ENCODE measurements around the gene SULT1C4. TPM values are rescaled to one million over a fixed set of nuclear protein-coding genes. Genes with fewer than 3 reads are reported as not detected.

The SULT1C4 gene
- total and polyA plus RNA-seq, 8 donors: 0.42 to 5.0 (median 0.67) TPM

- Histone ChIP-seq H3K9me3 (no peaks in the 10 kb centered on the region), H3K4me3 (no peak overlapping the region), H3K4me1 (no peaks in the 10 kb centered on the region), H3K36me3 (no peaks in the 10 kb centered on the region), H3K27me3 (no peaks in the 10 kb centered on the region), H3K27ac (no peak overlapping the region)
- no peak for DNase-seq
- TF ChIP-seq CTCF (IDR thresholded peaks at IDR 0.05): no peak
- no peak for ATAC-seq
- intact Hi-C loops (cut with DNase I): loop anchor here in 1 of 3 donors (5.0 kb wide), 1 partner anchor 235 kb away; no protein-coding TSS in a partner anchor
- FAIRE-seq: no peak
- WGBS, 2 donors: 54 to 62% methylated on average over 3 of the region's 3 CpGs
These were observed 30.9 kb upstream of the SULT1C4 start for GRCh38 chr2:108346827-108347226.

GRCh38 chr2:108347786-108348185 is 30.0 kb upstream of the SULT1C4 start:
- no peak for ATAC-seq
- intact Hi-C loops (cut with DNase I): loop anchor here in 1 of 3 donors (5.0 kb wide), 1 partner anchor 235 kb away; no protein-coding TSS in a partner anchor
- 66 to 76% methylated on average over 3 of the region's 3 CpGs for WGBS, 2 donors
- no peak for TF ChIP-seq CTCF (IDR thresholded peaks at IDR 0.05)
- no peak for FAIRE-seq
- DNase-seq: no peak
- H3K36me3 ChIP-seq: no peaks in the 10 kb centered on the region
- H3K27ac ChIP-seq: no peak overlapping the region
- no peak overlapping the region for H3K4me3 ChIP-seq
- no peaks in the 10 kb centered on the region for H3K9me3 ChIP-seq
- no peaks in the 10 kb centered on the region for H3K27me3 ChIP-seq
- H3K4me1 ChIP-seq: no peaks in the 10 kb centered on the region

- no peak overlapping the region for H3K27ac ChIP-seq
- H3K27me3 ChIP-seq: no peaks in the 10 kb centered on the region
- no peaks in the 10 kb centered on the region for H3K36me3 ChIP-seq
- no peaks in the 10 kb centered on the region for H3K9me3 ChIP-seq
- no peak for FAIRE-seq
- no peak for TF ChIP-seq CTCF (IDR thresholded peaks at IDR 0.05)
- H3K4me1 ChIP-seq: no peaks in the 10 kb centered on the region
- no peak overlapping the region for H3K4me3 ChIP-seq
- WGBS, 2 donors: 50 to 67% methylated on average over 5 of the region's 5 CpGs
- intact Hi-C loops (cut with DNase I): loop anchor here in 1 of 3 donors (5.0 kb wide), 1 partner anchor 233 kb away; no protein-coding TSS in a partner anchor
- DNase-seq: no peak
- ATAC-seq: no peak
These were observed 28.8 kb upstream of the SULT1C4 start for GRCh38 chr2:108348816-108349570.

- Histone ChIP-seq H3K27me3 (no peaks in the 10 kb centered on the region), H3K9me3 (no peaks in the 10 kb centered on the region), H3K4me1 (no peaks in the 10 kb centered on the region), H3K4me3 (no peak overlapping the region), H3K36me3 (no peaks in the 10 kb centered on the region), H3K27ac (no peak overlapping the region)
- 63 to 67% methylated on average over 2 of the region's 2 CpGs for WGBS, 2 donors
- DNase-seq (no peak), ATAC-seq (no peak), FAIRE-seq (no peak)
- intact Hi-C loops (cut with DNase I): loop anchor here in 1 of 3 donors (5.0 kb wide), 1 partner anchor 233 kb away; no protein-coding TSS in a partner anchor
- no peak for TF ChIP-seq CTCF (IDR thresholded peaks at IDR 0.05)
These were observed 28.2 kb upstream of the SULT1C4 start for GRCh38 chr2:108349571-108349928.

GRCh38 chr2:108351889-108352288 is 25.9 kb upstream of the SULT1C4 start:
- DNase-seq (no peak), FAIRE-seq (no peak), ATAC-seq (peak in 1 of 4 donors; percentile 32)
- no peaks in the 10 kb centered on the region for H3K27me3 ChIP-seq
- no peaks in the 10 kb centered on the region for H3K9me3 ChIP-seq
- no peaks in the 10 kb centered on the region for H3K36me3 ChIP-seq
- no peak for TF ChIP-seq CTCF (IDR thresholded peaks at IDR 0.05)
- no peaks in the 10 kb centered on the region for H3K4me1 ChIP-seq
- no peak overlapping the region for H3K4me3 ChIP-seq
- no peak overlapping the region for H3K27ac ChIP-seq
- intact Hi-C loops (cut with DNase I): loop anchor here in 1 of 3 donors (10.0 kb wide), 1 partner anchor 233 kb away; no protein-coding TSS in a partner anchor
